Stimulated activated CD8-positive, alpha-beta memory T cell treated with anti-CD3 and anti-CD28 coated beads, Interleukin-15, amount 100 ng/mL, for 48 hours (primary cell): ENCODE measurements around the gene GPSM1.
"Not testable (repeated sequence)": the region's sequence is repeated elsewhere in the genome, so short reads cannot be mapped to it uniquely, and the experiment has no call there.

ENCODE experiments used
- DNase-seq, 2 donors: peaks; one replicate each; pipeline ENCODE4 v3.0.0-alpha.2; 2020; ENCODE audit warnings: low read depth in 2 of 2

The GPSM1 gene

DNA sequence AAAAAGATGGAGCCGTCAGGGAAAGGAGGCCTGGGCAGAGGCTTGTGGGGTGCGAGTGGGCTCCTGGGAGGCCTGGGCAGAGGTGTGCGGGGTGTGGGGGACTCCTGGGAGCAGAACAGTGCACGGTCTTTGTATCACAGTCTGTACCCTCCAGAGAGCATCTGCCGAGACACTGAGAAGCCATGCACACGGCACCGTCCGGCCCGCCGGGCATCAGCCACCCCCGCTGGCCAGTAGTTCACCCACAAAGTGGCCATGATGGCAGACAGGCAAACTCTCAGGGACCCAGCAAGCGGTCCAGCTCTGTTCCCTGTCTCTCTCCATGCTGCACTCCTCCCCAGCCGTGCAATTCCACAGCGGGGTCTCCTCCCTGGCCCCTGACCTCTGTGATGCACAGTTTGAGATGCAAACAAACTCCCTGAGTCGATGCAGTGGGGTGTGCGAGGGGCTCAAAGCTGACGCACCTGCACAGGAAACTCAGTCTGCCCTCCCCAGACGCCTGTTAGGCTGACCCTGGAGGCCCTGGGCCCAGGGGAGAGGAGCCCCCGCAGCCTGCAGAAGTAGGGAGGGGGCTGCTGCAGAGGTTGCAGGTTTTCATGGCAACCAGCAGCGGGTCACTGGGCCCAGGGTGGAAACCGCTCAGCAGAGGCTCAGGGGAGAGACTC, 9.1 kb upstream of the GPSM1 start:
- DNase-seq: no peak

DNA sequence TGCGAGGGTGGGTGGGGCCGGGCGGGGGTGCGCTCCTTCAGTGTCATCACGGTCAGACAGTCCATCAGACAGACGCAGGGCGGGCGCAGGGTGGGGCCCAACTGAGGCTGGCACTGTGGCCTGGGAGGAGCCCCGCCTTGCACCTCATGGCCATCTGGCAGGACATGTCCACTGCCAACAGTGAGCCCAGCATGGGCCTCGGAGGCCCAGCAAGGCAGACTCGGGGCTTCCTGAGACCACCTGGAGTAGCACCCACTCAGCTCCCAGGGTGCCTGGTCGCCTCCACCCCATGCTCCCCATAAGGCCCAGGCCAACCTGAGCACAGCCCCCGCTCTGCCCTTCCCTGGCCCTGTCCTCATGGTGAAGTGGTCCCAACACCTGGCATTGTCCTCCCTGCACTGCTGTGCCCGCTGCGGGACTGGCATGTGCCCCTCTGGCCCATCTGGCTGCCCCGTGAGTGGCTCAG, 8.5 kb upstream of the GPSM1 start:
- DNase-seq: no peak

GRCh38 chr9:136319244-136319643, 8.1 kb upstream of the GPSM1 start:
- DNase-seq: not testable (repeated sequence)

- DNase-seq: not testable (repeated sequence)
Observed at GRCh38 chr9:136319955-136320354, 7.4 kb upstream of the GPSM1 start.

DNA sequence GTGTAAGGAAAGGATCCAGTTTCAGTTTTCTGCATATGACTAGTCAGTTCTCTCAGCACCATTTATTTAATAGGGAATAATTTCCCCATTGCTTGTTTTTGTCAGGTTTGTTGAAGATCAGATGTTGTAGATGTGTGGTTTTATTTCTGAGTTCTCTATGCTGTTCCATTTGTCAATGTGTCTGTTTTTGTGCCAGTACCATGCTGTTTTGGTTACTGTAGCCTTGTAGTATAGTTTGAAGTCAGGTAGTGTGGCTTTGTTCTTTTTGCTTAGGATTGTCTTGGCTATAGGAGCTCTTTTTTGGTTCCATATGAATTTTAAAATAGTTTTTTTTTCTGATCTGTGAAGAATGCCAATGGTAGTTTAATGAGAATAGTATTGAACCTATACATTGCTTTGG, 6.4 kb upstream of the GPSM1 start:
- DNase-seq: not testable (repeated sequence)

DNA sequence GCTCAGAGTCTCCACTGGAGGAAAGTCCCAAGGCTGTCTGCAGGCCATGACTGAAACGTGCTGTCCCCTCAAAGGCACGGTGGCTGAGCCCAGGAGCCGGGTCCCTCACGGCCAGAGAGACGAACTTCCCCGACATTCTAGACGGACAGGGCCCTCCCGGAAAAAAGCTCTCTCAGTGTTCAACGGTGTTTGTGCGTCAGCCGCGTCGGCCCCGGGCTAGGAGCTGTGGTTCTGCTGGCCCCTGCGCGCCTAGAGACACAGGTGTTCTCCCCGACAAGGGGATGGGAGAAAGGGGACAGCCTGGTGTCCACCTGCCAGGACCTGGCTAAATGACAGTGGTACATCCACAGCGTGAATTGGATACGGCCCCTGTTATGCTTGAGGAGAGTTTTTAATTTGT, 5.8 kb upstream of the GPSM1 start:
- no peak for DNase-seq

DNA sequence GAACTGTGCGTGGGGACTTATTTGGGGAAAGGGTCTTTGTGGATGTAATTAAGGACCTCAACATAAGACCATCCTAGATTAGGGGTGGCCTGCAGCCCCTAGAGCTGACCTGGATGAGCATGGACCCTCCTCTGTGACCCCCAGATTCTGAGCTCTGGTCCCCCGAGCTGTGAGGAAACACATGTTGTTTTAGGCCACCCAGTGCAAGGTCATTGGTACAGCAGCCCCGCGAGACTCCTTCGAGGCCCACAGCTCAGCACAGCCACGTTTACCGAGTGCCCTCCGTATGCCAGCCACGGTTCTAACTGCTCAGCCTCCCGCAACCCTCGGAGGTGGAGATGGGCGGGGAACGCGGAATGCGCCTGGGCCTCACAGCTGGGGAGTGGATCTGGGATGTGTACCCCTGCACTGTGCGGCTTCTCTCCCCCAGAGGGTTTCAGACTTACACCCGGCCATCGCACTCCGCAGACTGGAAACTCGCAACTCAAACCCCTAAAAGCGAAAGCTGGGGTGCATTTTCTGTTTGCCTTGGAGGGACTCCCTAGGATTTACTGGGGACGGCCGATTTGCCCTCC, 4.5 kb upstream of the GPSM1 start:
- no peak for DNase-seq

- DNase-seq: no peak
Observed at GRCh38 chr9:136323371-136323789, 4.0 kb upstream of the GPSM1 start.

DNA sequence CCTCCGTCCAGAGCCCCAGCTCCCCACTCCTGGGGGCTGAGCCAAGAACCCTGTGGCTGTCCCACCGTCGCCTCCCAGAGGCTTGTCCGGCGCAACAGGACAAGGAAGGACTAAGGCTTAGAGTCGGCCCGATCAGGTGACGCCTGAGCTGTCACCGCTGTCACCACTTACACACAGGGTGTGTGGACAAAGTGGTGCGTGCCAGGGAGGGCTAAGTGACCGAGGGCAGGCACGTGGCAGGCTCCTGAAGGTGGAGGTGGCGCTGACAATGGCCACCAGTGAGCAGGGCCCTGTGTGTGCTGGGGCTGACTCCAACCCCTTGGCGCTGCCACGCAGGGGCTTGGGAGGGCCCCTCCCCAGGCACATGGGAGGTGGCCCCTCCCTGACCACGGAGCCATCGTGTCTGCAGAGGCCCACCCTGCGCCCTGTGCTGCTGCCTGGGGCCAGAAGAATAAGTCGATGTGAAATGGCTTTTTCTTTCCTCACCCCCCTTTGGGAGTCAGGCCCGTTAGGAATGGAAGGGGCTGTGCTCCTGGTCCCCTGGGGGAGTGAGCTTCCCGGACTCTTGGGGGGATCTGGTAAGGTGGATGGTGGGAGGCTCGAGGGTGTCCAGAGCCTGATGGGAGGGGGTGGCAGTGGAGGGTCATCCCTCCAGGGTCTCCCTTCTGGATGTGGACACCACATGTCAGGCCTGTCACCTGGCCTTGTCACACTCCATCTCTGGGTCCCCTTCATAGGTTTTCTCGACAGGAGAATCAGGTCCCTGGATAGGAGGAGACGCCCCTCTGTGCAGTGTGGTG, 2.6 kb upstream of the GPSM1 start:
- no peak for DNase-seq

DNA sequence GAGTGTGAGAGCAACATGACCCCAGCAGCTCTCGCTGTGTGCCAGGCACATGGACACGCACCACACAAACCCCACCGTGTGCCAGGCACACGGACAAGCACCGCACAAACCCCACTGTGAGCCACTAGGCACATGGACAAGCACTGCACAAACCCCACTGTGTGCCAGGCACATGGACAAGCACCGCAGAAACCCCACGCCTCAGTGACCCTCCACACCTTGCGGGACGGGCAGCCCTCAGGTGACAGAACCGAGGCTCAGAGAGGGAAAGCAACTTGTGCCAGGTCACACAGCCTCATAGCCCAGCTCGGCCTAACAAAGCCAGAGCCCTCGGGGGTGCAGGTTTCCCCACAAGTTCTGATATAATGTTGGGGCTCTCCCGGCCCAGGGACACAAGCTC, 2.0 kb upstream of the GPSM1 start:
- DNase-seq: no peak

GRCh38 chr9:136326061-136326760, 1.1 kb upstream of the GPSM1 start:
- no peak for DNase-seq

GRCh38 chr9:136326761-136327303, 507 bp upstream of the GPSM1 start:
- DNase-seq: no peak

DNA sequence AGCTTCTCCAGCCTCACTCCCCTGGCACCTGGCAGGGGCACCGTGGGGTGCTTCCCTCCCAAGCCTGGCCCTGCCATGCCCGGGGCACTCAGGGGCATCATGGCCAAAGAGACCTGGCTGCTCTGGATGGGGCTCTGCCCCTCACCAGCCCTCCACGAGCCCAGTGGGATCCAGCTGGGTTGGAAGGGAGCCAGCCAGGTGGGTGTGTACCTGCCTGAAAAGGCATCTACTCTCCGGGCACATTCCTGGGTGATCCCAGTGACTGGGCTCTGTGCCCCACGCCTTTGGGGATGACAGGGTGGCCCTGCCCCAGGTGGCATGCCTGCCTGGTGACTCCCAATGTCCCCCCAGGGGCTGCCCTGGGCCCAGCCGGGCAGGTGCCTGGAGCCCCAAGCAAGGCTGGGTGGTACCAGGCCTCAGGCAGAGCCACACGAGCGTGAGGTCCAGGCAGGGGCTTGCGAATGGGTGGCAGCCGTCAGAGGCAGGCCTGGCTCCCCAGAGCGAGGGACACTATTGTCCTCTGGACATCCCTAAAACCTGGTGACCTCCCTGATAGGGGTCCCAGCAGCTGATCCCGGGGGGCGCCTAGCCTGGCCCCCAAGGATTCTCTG, 777 bp downstream of the GPSM1 start:
- DNase-seq: no peak

DNA sequence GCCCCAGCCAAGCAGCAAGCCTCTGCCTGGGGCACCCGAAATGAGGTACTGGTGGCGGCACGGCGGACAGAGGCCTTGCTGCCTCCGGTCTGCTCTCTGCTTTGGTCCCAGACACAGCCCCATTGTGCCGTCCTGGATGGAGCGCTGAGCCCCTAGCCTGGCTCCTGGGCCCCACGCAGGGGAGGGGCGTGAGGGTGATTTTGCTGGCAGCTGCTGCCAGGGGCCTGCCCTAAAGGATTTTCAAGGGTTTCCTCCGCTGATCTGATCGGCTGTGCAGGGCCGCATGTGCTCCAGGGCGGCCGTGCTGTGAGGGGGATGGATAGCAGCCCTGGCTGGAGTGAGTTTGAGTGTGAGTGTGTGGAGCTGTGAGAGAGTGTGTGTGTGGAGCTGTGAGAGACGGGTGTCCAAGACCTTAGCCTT, 1.3 kb downstream of the GPSM1 start:
- DNase-seq: no peak

DNA sequence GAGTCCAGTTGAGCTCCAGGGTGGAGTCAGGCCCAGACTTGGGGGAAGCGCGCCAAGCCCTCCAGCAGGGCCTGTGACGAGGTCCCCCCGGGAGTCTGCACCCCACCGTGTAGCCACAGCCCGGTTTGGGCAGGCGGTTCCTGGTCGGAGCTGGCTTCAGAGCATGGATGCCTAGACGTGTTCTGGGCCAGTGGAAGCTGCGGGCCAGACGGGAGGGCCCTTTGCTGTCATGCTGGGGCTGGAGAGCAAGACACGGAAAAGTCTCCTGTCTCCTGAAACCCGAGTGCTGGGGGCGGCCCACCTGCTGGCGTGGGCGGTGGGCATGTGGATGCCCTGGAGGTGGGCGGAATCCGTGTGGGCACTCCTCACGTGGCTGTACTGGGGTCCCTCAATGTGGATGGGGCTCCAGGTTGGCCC, 1.9 kb downstream of the GPSM1 start:
- DNase-seq: no peak

DNA sequence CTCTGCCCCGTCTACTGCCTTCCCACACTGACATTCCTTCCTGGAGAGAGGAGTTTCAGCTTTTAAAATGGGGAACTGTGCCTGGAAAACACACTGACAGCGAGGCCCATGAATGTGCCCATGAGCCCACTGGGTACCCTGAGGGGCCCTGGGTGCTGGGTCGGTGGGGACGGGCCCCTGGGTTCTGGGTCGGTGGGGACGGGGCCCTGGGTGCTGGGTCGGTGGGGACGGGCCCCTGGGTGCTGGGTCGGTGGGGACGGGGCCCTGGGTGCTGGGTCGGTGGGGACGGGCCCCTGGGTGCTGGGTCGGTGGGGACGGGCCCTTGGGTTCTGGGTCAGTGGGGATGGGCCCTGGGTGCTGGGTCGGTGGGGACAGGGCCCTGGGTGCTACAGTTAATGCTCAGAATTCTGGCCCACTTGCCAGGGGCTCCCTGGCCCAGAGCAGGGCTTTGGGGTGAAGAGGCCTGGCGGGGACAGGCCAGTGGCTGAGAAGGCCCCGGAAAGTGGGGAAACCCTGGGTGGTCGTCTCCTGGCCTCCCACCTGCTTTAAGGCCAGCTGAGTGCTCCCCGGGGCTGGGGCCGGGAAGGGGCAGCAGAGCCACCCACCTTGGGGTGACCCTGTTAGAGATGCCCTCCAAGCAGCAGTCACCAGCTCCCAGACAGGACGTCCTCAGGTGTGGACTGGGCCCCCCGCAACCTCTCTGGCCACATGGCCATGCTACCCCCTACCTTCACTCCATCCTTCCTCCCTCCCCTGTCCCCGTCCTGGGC, 2.5 kb downstream of the GPSM1 start:
- no peak for DNase-seq

DNA sequence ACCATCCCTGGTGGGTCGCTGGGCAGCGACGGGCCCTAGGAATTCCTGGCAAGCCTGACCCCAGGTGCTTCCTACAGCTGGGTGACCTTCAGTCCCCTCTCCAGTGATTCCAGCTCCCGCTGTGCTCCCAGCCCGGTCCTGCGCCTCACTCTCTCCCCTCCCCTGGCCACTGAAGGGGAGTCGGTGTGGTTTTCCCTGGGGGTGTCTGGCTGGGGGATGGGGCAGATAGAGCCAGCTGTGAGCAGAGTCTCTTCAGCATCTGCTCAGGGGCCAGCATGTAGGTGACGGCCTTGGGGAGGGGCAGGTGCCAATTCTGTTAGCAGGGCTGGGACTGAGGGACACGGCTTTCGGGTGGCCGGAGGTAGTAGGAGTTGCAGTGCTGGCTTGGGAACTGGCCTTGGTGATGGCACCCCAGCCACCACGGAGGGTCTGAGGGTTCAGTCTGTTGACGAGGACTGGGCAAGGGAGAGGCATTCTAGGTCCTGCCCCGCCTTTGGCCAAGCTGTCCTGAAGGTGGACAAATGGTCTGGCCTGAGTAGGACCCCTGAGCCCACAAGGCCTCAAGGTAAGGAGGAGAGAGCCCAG, 3.2 kb downstream of the GPSM1 start:
- no peak for DNase-seq

- no peak for DNase-seq
Observed at GRCh38 chr9:136331030-136331429, 3.7 kb downstream of the GPSM1 start.

GRCh38 chr9:136331556-136332481, 4.5 kb downstream of the GPSM1 start:
- no peak for DNase-seq
